Measurements from ENCODE around the gene PANX1.

Gene PANX1

GRCh38 chr11:94129512-94130297 is 1.1 kb downstream of the PANX1 start:
- Histone ChIP-seq H3K4me1 (ENCODE audit: control insufficient read depth, insufficient read depth, low read length, poor library complexity, severe bottlenecking) (peaks cover 37% of the 10 kb centered on the region), H3K36me3 (ENCODE audit: control insufficient read depth, insufficient read depth, low read length) (no peaks in the 10 kb centered on the region), H3K27ac (ENCODE audit: low read depth, low read length, severe bottlenecking) (peak overlapping the region; percentile 96), H3K9me3 (ENCODE audit: control insufficient read depth, low read length) (no peaks in the 10 kb centered on the region), H3K4me3 (ENCODE audit: extremely low read depth, insufficient read depth, low read length, poor library complexity, severe bottlenecking) (peak overlapping the region; percentile 77)
- WGBS, 2 experiments (ENCODE audit: insufficient coverage in 2 of 2): 11 to 14% methylated on average over 14 to 15 of the region's 20 CpGs

- Histone ChIP-seq H3K27ac (ENCODE audit: low read depth, low read length, severe bottlenecking) (no peak overlapping the region), H3K4me1 (ENCODE audit: control insufficient read depth, insufficient read depth, low read length, poor library complexity, severe bottlenecking) (peaks cover 44% of the 10 kb centered on the region)
- 80 to 87% methylated on average over 5 to 7 of the region's 7 CpGs for WGBS, 2 experiments (ENCODE audit: insufficient coverage in 2 of 2)
These were observed 1.8 kb downstream of the PANX1 start for GRCh38 chr11:94130298-94131046.

GRCh38 chr11:94131047-94131717 is 2.5 kb downstream of the PANX1 start:
- Histone ChIP-seq H3K4me1 (ENCODE audit: control insufficient read depth, insufficient read depth, low read length, poor library complexity, severe bottlenecking) (peaks cover 51% of the 10 kb centered on the region), H3K36me3 (ENCODE audit: control insufficient read depth, insufficient read depth, low read length) (no peaks in the 10 kb centered on the region), H3K27ac (ENCODE audit: low read depth, low read length, severe bottlenecking) (no peak overlapping the region), H3K9me3 (ENCODE audit: control insufficient read depth, low read length) (no peaks in the 10 kb centered on the region), H3K4me3 (ENCODE audit: extremely low read depth, insufficient read depth, low read length, poor library complexity, severe bottlenecking) (no peak overlapping the region)
- 67 to 83% methylated on average over 1 of the region's 3 CpGs for WGBS, 2 experiments (ENCODE audit: insufficient coverage in 2 of 2)

More at GRCh38 chr11:94130298-94131046, 1.8 kb downstream of the PANX1 start:
- Histone ChIP-seq H3K4me3 (ENCODE audit: extremely low read depth, insufficient read depth, low read length, poor library complexity, severe bottlenecking) (peak overlapping the region; percentile 77), H3K9me3 (ENCODE audit: control insufficient read depth, low read length) (no peaks in the 10 kb centered on the region), H3K36me3 (ENCODE audit: control insufficient read depth, insufficient read depth, low read length) (no peaks in the 10 kb centered on the region)

GRCh38 chr11:94131718-94132115 is 3.1 kb downstream of the PANX1 start:
- Histone ChIP-seq H3K9me3 (ENCODE audit: control insufficient read depth, low read length) (no peaks in the 10 kb centered on the region), H3K27ac (ENCODE audit: low read depth, low read length, severe bottlenecking) (no peak overlapping the region), H3K36me3 (ENCODE audit: control insufficient read depth, insufficient read depth, low read length) (no peaks in the 10 kb centered on the region), H3K4me3 (ENCODE audit: extremely low read depth, insufficient read depth, low read length, poor library complexity, severe bottlenecking) (no peak overlapping the region), H3K4me1 (ENCODE audit: control insufficient read depth, insufficient read depth, low read length, poor library complexity, severe bottlenecking) (peaks cover 54% of the 10 kb centered on the region)
- 67 to 100% methylated on average over 1 of the region's 1 CpG for whole genome bisulfite sequencing, 2 experiments (ENCODE audit: insufficient coverage in 2 of 2)

- Histone ChIP-seq H3K36me3 (ENCODE audit: control insufficient read depth, insufficient read depth, low read length) (no peaks in the 10 kb centered on the region), H3K4me3 (ENCODE audit: extremely low read depth, insufficient read depth, low read length, poor library complexity, severe bottlenecking) (no peak overlapping the region), H3K9me3 (ENCODE audit: control insufficient read depth, low read length) (no peaks in the 10 kb centered on the region), H3K4me1 (ENCODE audit: control insufficient read depth, insufficient read depth, low read length, poor library complexity, severe bottlenecking) (peaks cover 54% of the 10 kb centered on the region), H3K27ac (ENCODE audit: low read depth, low read length, severe bottlenecking) (peak overlapping the region; percentile 36)
- WGBS, 2 experiments (ENCODE audit: insufficient coverage in 2 of 2): 88 to 93% methylated on average over 5 of the region's 5 CpGs
These were observed 3.5 kb downstream of the PANX1 start for GRCh38 chr11:94132152-94132558.

- Histone ChIP-seq H3K27ac (ENCODE audit: low read depth, low read length, severe bottlenecking) (no peak overlapping the region), H3K9me3 (ENCODE audit: control insufficient read depth, low read length) (no peaks in the 10 kb centered on the region), H3K4me1 (ENCODE audit: control insufficient read depth, insufficient read depth, low read length, poor library complexity, severe bottlenecking) (peaks cover 48% of the 10 kb centered on the region), H3K4me3 (ENCODE audit: extremely low read depth, insufficient read depth, low read length, poor library complexity, severe bottlenecking) (no peak overlapping the region), H3K36me3 (ENCODE audit: control insufficient read depth, insufficient read depth, low read length) (no peaks in the 10 kb centered on the region)
- 100% methylated on average over 2 of the region's 4 CpGs; no CpG with 5 or more reads in 1 of the 2 experiments for WGBS, 2 experiments (ENCODE audit: insufficient coverage in 2 of 2)
These were observed 4.3 kb downstream of the PANX1 start for GRCh38 chr11:94132823-94133408.

- no peak overlapping the region for H3K27ac ChIP-seq (ENCODE audit: low read depth, low read length, severe bottlenecking)
These were observed 5.1 kb downstream of the PANX1 start for GRCh38 chr11:94133752-94134151.

GRCh38 chr11:94134651-94135512 is 6.2 kb downstream of the PANX1 start:
- WGBS, 2 experiments (ENCODE audit: insufficient coverage in 2 of 2): 90 to 92% methylated on average over 4 to 6 of the region's 10 CpGs
- Histone ChIP-seq H3K4me1 (ENCODE audit: control insufficient read depth, insufficient read depth, low read length, poor library complexity, severe bottlenecking) (peaks cover 50% of the 10 kb centered on the region), H3K27ac (ENCODE audit: low read depth, low read length, severe bottlenecking) (peak overlapping the region; percentile 75), H3K36me3 (ENCODE audit: control insufficient read depth, insufficient read depth, low read length) (no peaks in the 10 kb centered on the region), H3K9me3 (ENCODE audit: control insufficient read depth, low read length) (no peaks in the 10 kb centered on the region), H3K4me3 (ENCODE audit: extremely low read depth, insufficient read depth, low read length, poor library complexity, severe bottlenecking) (no peak overlapping the region)

More at GRCh38 chr11:94133752-94134151, 5.1 kb downstream of the PANX1 start:
- Histone ChIP-seq H3K9me3 (ENCODE audit: control insufficient read depth, low read length) (no peaks in the 10 kb centered on the region), H3K4me1 (ENCODE audit: control insufficient read depth, insufficient read depth, low read length, poor library complexity, severe bottlenecking) (peaks cover 47% of the 10 kb centered on the region), H3K36me3 (ENCODE audit: control insufficient read depth, insufficient read depth, low read length) (no peaks in the 10 kb centered on the region), H3K4me3 (ENCODE audit: extremely low read depth, insufficient read depth, low read length, poor library complexity, severe bottlenecking) (no peak overlapping the region)
- 89 to 95% methylated on average over 4 of the region's 4 CpGs for WGBS, 2 experiments (ENCODE audit: insufficient coverage in 2 of 2)

GRCh38 chr11:94139416-94139815 is 10.8 kb downstream of the PANX1 start:
- H3K4me1 ChIP-seq (ENCODE audit: control insufficient read depth, insufficient read depth, low read length, poor library complexity, severe bottlenecking): peaks cover 48% of the 10 kb centered on the region
- no peak overlapping the region for H3K4me3 ChIP-seq (ENCODE audit: extremely low read depth, insufficient read depth, low read length, poor library complexity, severe bottlenecking)
- H3K36me3 ChIP-seq (ENCODE audit: control insufficient read depth, insufficient read depth, low read length): no peaks in the 10 kb centered on the region
- 58 to 69% methylated on average over 4 of the region's 4 CpGs for WGBS, 2 experiments (ENCODE audit: insufficient coverage in 2 of 2)
- H3K9me3 ChIP-seq (ENCODE audit: control insufficient read depth, low read length): no peaks in the 10 kb centered on the region
- no peak overlapping the region for H3K27ac ChIP-seq (ENCODE audit: low read depth, low read length, severe bottlenecking)
